GM21528 (cell line): ENCODE data around the gene ENTHD1.
"Not testable (repeated sequence)": the region's sequence is repeated elsewhere in the genome, so short reads cannot be mapped to it uniquely, and the experiment has no call there.

ENCODE experiments used
- ATAC-seq: cut with Tn5 transposase; IDR thresholded peaks from one replicate; pipeline ENCODE4 v1.9.1; 2021; ENCODE audit warnings: mild to moderate bottlenecking, moderate library complexity; ENCODE audit not compliant: unreplicated experiment, low FRiP score

ENTHD1 gene

GRCh38 chr22:39735776-39736175, 157.8 kb downstream of the ENTHD1 start:
- no peak for ATAC-seq

GRCh38 chr22:39734866-39735265, 158.7 kb downstream of the ENTHD1 start:
- no peak for ATAC-seq

DNA sequence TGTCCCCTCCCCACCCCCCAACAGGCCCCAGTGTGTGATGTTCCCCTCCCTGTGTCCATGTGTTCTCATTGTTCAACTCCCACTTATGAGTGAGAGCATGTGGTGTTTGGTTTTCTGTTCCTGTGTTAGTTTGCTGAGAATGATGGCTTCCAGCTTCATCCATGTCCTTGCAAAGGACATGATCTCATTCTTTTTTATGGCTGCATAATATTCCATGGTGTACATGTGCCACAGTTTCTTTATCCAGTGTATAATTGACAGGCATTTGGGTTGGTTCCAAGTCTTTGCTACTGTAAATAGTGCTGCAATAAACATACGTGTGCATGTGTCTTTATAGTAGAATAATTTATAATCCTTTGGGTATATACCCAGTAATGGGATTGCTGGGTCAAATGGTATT, 159.5 kb downstream of the ENTHD1 start:
- ATAC-seq, result not testable (repeated sequence)

DNA sequence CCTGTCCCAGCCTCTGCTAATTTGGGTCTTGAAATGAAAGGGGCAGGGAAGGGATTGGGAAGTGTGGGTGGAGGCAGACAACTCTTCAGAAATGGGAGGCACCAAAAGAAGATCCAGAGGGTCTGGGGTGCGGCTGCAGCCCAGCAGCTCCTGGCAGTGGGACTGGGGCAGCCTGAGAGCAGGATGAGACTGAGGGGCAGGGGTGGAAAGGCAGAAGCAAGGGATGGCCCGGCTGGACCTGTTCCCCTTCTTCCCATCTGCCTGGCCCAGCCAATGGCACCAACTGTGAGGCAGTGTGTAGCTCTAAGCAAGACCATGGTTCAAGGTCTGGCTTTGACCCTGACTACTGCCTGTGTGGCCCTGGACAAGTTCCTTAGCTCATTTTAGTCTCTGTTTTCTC, 160.4 kb downstream of the ENTHD1 start:
- no peak for ATAC-seq

- ATAC-seq, result no peak
Measured at GRCh38 chr22:39732625-39733024, 160.9 kb downstream of the ENTHD1 start.

DNA sequence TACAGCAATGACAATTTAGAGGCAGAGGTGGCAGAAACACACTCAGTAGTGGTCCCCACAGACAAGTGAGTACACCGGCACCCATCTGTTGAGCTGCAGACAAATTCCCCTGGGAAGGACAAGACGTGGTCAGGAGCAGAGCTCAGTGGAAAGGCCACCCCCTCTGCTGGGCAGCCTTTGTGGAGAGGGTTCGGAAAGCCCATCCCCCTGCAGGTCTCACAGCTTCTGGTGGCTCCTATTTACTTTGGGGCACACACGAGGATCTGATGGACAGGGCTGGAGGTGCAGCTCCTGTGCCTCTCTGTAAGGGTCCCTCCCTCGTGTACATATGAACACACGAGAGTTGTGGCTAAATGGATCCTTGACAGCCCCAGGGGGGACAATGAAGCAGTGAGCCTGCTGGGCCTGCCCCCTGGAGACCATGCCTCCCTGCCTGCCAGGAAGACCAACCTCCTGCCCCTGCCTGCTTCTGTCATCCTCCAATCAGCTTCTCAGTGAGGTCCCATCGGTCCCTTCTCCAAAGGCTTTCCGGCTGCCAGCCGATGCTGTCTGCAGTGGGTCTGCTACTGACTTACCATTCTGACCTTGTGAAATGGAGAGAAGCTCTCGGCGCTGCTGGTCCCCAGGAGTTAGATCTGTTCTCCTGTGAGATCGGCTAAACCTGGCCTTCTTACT, 161.5 kb downstream of the ENTHD1 start:
- ATAC-seq, result no peak

- ATAC-seq, result no peak
Measured at GRCh38 chr22:39731481-39731880, 162.1 kb downstream of the ENTHD1 start.

- ATAC-seq, result no peak
Measured at GRCh38 chr22:39729141-39729934, 164.2 kb downstream of the ENTHD1 start.

DNA sequence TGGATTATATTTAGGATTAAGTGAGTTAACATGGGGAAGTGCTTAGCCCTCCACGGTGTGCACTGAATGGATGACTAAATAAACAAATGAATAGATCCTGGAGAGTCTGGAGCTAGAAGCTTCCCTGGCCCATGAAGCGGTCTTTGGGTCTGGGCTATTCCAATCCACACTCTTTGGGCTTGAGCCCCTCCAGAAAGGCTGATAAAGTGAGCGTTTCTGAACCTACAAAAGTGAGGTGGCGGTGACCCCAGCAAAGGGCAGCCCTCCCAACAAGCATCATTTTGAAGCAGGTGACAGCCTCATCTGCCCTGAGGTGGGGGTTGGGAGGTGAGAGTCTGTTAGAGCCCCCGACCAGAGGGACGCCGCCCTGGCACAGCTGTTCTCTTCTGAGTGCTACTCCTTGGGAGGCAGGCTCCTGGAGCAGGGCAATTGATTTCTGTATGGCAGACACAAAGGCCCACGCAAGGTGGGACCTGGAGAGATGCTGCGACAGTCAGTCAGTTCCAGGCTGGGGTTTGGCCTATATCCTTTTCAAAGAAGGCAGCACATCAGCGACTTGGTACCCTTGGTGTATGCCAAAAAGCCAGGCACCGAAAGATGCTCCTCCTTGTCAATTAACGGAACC, 165.2 kb downstream of the ENTHD1 start:
- no peak for ATAC-seq

- no peak for ATAC-seq
Measured at GRCh38 chr22:39727541-39727940, 166.0 kb downstream of the ENTHD1 start.

GRCh38 chr22:39725351-39726035, 168.1 kb downstream of the ENTHD1 start:
- no peak for ATAC-seq

DNA sequence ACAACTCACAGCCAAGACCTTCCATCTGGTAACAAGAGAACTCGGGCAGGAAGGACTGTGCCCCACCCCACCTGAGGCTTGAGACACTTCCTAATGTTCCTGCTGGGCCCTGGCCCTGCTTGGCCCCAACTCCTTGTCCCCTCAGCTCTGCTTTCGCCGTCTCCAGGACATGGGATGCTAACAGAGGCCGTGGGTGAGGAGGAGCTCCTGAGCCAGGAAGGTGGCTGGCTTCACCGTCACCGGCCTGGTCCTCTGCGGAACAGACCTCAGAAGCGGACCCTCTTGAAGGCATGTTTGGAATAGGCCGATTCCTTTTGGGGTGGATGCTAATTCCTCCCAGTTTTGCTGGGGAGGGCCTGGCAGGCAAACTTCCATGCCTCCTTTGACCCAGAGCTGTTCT, 168.7 kb downstream of the ENTHD1 start:
- no peak for ATAC-seq

GRCh38 chr22:39724390-39724789, 169.2 kb downstream of the ENTHD1 start:
- no peak for ATAC-seq

GRCh38 chr22:39723899-39724351, 169.6 kb downstream of the ENTHD1 start:
- ATAC-seq, result no peak

DNA sequence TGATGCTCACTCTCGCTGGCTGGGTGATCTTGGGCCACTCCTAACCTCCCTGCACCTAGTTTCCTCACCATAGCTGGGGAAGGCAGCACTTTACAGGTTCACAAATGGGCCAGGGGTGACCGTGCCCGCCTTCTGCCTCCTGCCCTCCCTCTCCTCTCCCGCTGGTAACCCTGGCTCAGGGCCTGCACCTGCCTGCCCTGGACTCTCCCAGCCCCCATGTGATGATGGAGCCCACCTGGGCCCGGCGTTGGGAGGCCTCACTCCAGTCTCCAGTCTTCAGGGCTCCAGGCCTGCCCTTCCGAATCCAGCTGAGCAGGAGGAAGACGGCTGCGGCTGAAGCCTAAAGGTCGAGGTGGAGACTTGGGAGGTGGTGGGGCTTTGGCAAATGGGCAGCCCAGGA, 170.1 kb downstream of the ENTHD1 start:
- no peak for ATAC-seq

DNA sequence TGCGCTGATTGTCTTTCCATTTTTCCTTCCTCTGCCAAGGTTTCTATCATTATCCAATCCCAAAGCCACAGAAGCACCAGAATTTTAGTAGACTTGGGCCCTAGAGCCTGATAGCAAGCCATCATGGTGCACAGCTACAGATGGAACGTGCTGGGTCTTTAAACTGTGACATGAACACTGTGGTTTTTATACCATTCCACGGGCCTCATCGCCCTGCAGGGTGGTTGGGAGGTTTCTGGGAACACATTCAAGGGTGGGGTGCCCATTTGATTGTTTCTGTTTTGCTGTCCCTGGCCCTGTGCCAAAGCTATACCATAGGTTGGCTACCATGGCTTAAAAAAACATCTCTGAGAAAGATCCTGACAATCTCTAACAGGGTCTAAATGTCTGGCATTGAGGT, 171.1 kb downstream of the ENTHD1 start:
- no peak for ATAC-seq

DNA sequence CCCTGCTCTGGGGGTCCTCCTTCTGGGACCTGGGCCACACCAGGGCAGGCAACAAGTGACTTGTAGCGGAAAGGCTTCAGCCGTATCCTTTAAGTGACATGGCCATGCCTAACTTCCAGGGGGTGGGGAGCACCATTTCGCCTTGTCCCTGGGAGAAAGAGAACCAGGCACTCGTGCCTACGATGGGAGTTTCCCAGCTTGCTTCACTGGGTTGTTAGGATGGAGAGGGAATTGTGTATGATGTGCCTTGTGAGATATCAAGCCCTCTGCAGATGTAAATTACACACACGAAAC, 171.6 kb downstream of the ENTHD1 start:
- no peak for ATAC-seq

- no peak for ATAC-seq
Measured at GRCh38 chr22:39721206-39722031, 172.1 kb downstream of the ENTHD1 start.

- no peak for ATAC-seq
Measured at GRCh38 chr22:39719559-39720450, 173.8 kb downstream of the ENTHD1 start.
